Naive thymus-derived CD4-positive, alpha-beta T cell (primary cell): ENCODE results near the gene RPS6KB1. TPM values are rescaled to one million over a fixed set of nuclear protein-coding genes. Genes with fewer than 3 reads are reported as not detected.
A peak's percentile ranks its signal among the peaks of the same experiment; 100 is the strongest.

Source experiments
- ATAC-seq: fragments of 150-1000 bp; cut with Tn5 transposase; 2 replicates; pipeline ENCODE4 v1.10.0; 2021; ENCODE audit warnings: mild to moderate bottlenecking, moderate library complexity
- CTCF ChIA-PET: fragments of 350-600 bp; sonication (Branson Sonifier 250); formaldehyde crosslinking; loops from one replicate; lab custom pipeline; 2021; ENCODE audit warnings: antibody characterized with exemption; lab: Charles Lee
- POLR2A ChIA-PET: fragments of 350-600 bp; sonication (Branson Sonifier 250); formaldehyde crosslinking; loops from one replicate; lab custom pipeline; 2021; ENCODE audit warnings: antibody characterized with exemption, inconsistent platforms; lab: Charles Lee
- DNase-seq, 9 donors: peaks; one replicate each; pipeline versions ENCODE4 v3.0.0 to v3.0.0-alpha.2; 2020 to 2022; ENCODE audit warnings: mixed read lengths in 1 of 9
- H3K27ac ChIP-seq: one replicate; pipeline ENCODE4 v1.7.0; 2013; ENCODE audit warnings: mild to moderate bottlenecking, low read depth, low read length, moderate library complexity
- H3K27me3 ChIP-seq, 2 donors: one replicate each; pipeline ENCODE4 v1.7.0; 2013; ENCODE audit warnings: low read length in 2 of 2, mild to moderate bottlenecking in 2 of 2, moderate library complexity in 2 of 2; ENCODE audit not compliant: control insufficient read depth in 2 of 2, insufficient read depth in 2 of 2
- H3K36me3 ChIP-seq, 3 experiments: 1 replicate in 2 of 3; 2 replicates in 1 of 3; pipeline ENCODE4 v1.7.0; 2013; ENCODE audit warnings: low read length in 3 of 3, mild to moderate bottlenecking in 3 of 3, moderate library complexity in 1 of 3; ENCODE audit not compliant: insufficient read depth in 3 of 3, control insufficient read depth in 2 of 3
- H3K4me1 ChIP-seq, 2 donors: one replicate each; pipeline ENCODE4 v1.7.0; 2013; ENCODE audit warnings: low read length in 2 of 2, mild to moderate bottlenecking in 2 of 2, moderate library complexity in 1 of 2; ENCODE audit not compliant: control insufficient read depth in 2 of 2, insufficient read depth in 2 of 2
- H3K4me3 ChIP-seq: 2 replicates; pipeline ENCODE4 v1.7.0; 2013; ENCODE audit warnings: mild to moderate bottlenecking, low read length
- H3K9me3 ChIP-seq, 3 experiments: 1 replicate in 2 of 3; 2 replicates in 1 of 3; pipeline ENCODE4 v1.7.0; 2013; ENCODE audit warnings: low read length in 3 of 3; ENCODE audit not compliant: control insufficient read depth in 2 of 3
- H3K27ac Mint-ChIP-seq, 9 donors: one replicate each; pipeline ENCODE4 v1.8.0; 2020 to 2022; ENCODE audit warnings: mixed read lengths in 9 of 9, mild to moderate bottlenecking in 8 of 9, moderate library complexity in 5 of 9, inconsistent platforms in 2 of 9
- H3K27me3 Mint-ChIP-seq, 5 donors: one replicate each; pipeline ENCODE4 v1.8.0; 2021 to 2022; ENCODE audit warnings: mixed read lengths in 5 of 5, mild to moderate bottlenecking in 1 of 5
- H3K36me3 Mint-ChIP-seq, 5 donors: one replicate each; pipeline ENCODE4 v1.8.0; 2020 to 2022; ENCODE audit warnings: mixed read lengths in 5 of 5, mild to moderate bottlenecking in 3 of 5, inconsistent platforms in 1 of 5
- H3K4me1 Mint-ChIP-seq, 7 donors: one replicate each; pipeline ENCODE4 v1.8.0; 2020 to 2022; ENCODE audit warnings: mixed read lengths in 7 of 7, mild to moderate bottlenecking in 3 of 7, inconsistent platforms in 1 of 7
- H3K4me3 Mint-ChIP-seq, 10 donors: one replicate each; pipeline ENCODE4 v1.8.0; 2020 to 2022; ENCODE audit warnings: mild to moderate bottlenecking in 10 of 10, mixed read lengths in 10 of 10, moderate library complexity in 6 of 10, inconsistent platforms in 2 of 10
- H3K9me3 Mint-ChIP-seq, 11 donors: one replicate each; pipeline ENCODE4 v1.8.0; 2020 to 2022; ENCODE audit warnings: mixed read lengths in 11 of 11, mild to moderate bottlenecking in 4 of 11, inconsistent platforms in 1 of 11, moderate library complexity in 1 of 11
- intact Hi-C, 2 donors: fragments of 100-400 bp; cut with micrococcal nuclease; formaldehyde crosslinking; loops; one replicate each; pipeline ENCODE4 v1.15.1; 2023
- polyA plus RNA-seq, 2 donors: library from polyadenylated mRNA; unstranded; fragments of 300-500 nt; fragmentation: Illumina TruSeq; gene quantifications; one replicate each; pipeline ENCODE4 v1.2.3, GENCODE V29; 2021
- total RNA-seq, 6 experiments: library from RNA in 5 of 6; stranded (reverse) in 5 of 6; gene quantifications; 1 replicate in 5 of 6; 2 replicates in 1 of 6; pipeline ENCODE4 v1.2.3 and lab custom pipeline; 2021 to 2026

Gene RPS6KB1
- total RNA-seq (100 to 1,000 TPM in 1 of 5 experiments, 10 to 100 TPM in 4; 62.0 to 107 (median 71.5) TPM), polyA plus RNA-seq (10 to 100 TPM; 27.3 to 34.3 TPM), total RNA-seq (lab: John Stamatoyannopoulos, UW) (96.2 reads per million, percentile 84 among the genes with 10 or more reads in this experiment)

DNA sequence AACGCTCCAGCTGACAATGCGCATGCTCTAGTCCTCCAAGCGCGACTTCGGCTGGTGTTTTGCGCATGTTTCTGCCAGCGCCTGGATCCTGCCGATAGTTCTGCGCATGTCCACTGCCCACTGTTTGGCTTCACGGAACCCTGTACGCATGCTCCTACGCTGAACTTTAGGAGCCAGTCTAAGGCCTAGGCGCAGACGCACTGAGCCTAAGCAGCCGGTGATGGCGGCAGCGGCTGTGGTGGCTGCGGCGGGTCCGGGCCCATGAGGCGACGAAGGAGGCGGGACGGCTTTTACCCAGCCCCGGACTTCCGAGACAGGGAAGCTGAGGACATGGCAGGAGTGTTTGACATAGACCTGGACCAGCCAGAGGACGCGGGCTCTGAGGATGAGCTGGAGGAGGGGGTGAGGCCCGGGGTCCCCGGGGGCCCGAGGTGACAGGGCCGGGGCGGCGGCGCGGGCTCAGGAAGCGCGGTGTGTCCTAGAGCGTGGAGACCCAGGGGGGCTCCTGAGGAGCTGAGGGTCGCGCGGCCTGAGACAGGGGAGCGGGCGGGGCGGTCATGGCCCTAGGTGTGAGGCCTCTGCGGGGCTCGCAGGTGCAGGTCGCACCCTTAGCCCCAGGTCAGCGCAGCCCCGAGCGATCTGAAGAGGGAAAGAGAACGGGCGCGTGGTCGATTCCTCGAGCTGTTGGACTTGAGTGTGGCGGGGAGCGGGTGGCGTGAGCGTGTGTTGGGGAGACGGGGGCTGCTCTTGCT lies at the start of gene RPS6KB1, which contains the start of gene TUBD1:
Gene RPS6KB1 (plus strand): TSS at position 198 of the 752 bp plus-strand sequence. CDS start 64 bp downstream, at position 262.
Gene TUBD1 (minus strand): TSS at position 20 of the 752 bp plus-strand sequence. CDS start 1,941 bp downstream, outside the sequence.
- ATAC-seq (peak; percentile 96), DNase-seq (peak; percentile 87 to 99 (median 98))
- CTCF ChIA-PET = interaction anchor here (0.7 to 1.2 kb wide), 2 partner anchors 22 to 69 kb away, joined by 3 to 4 read pairs; no protein-coding TSS in a partner anchor
- Histone ChIP-seq H3K4me3 (peak within 1 kb of the TSS; percentile 74), H3K36me3 (peaks cover 0 to 13% (median 0%) of the 10 kb centered on the region in 3 experiments), H3K27ac (peak within 1 kb of the TSS; percentile 93), H3K4me1 (peaks cover 13 to 23% of the 10 kb centered on the region in 2 donors), H3K9me3 (no peaks in the 10 kb centered on the region), H3K27me3 (no peaks in the 10 kb centered on the region)
- Mint-ChIP-seq H3K9me3 (peaks cover 0 to 5% (median 0%) of the 10 kb centered on the region in 11 donors), H3K4me3 (peak within 1 kb of the TSS; percentile 97 to 100 (median 99)), H3K36me3 (peaks cover 8 to 17% (median 13%) of the 10 kb centered on the region in 5 donors), H3K27ac (peak within 1 kb of the TSS; percentile 98 to 100 (median 100)), H3K27me3 (peaks cover 0 to 4% (median 0%) of the 10 kb centered on the region in 5 donors), H3K4me1 (peaks cover 43 to 83% (median 67%) of the 10 kb centered on the region in 7 donors)
- POLR2A ChIA-PET = interaction anchor here (0.6 to 3.0 kb wide), 22 partner anchors 8 to 734 kb away, joined by 3 to 20 read pairs (median 3); partner anchors contain the start of genes PTRH2, RNFT1 and VMP1
- intact Hi-C loops = loop anchor here (1.0 to 2.0 kb wide), 13 partner anchors 48 to 1376 kb away; partner anchors contain the start of genes CLTC (in 2 of the 2), PTRH2 (in 2 of the 2), RNFT1 (in 2 of the 2) and VMP1 (in 2 of the 2)

DNA sequence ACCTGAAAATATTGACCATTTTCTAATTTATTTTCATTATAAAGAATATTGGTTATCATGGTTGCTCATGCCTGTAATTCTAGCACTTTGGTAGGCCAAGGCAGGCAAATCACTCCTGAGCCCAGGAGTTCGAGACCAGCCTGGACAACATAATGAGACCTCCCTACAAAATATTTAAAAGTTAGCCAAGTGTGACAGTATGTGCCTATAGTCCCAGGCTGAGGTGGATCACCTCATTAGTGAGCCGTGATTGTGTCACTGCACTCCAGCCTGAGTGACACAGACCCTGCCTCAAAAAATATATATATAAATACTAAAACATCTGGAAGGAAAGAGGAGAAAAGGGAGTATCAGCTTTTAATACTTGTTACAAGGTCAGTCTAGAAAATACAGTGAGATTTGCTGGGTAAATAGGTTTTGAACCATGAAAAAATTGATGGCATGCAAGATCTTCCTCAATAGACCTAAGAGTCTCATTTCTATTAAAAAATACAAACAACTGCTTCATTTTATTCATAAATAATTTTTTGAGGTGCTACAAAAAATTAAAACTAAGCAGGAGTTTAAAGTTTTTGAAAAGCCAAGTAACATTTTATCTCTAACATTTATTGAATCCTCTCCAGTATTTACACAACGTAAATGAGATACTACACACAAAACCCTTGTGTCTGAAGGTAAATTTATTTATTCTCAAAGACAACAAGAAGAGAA lies 47.9 kb upstream of the RPS6KB1 start:
- H3K9me3 Mint-ChIP-seq = no peaks in the 10 kb centered on the region
- no peaks in the 10 kb centered on the region for H3K9me3 ChIP-seq
- H3K27me3 Mint-ChIP-seq = peaks cover 0 to 9% (median 0%) of the 10 kb centered on the region in 5 donors
- H3K4me3 ChIP-seq = no peak overlapping the region
- H3K27ac ChIP-seq = peak overlapping the region; percentile 60
- peak overlapping the region; percentile 20 to 91 (median 71) for H3K27ac Mint-ChIP-seq
- H3K36me3 ChIP-seq = no peaks in the 10 kb centered on the region
- CTCF ChIA-PET = no interaction called here
- DNase-seq (no peak), ATAC-seq (no peak)
- no peaks in the 10 kb centered on the region for H3K27me3 ChIP-seq
- H3K4me1 ChIP-seq = peaks cover 16 to 19% of the 10 kb centered on the region in 2 donors
- POLR2A ChIA-PET = no interaction called here
- intact Hi-C loops = loop anchor here (2.0 to 5.0 kb wide), 4 partner anchors 18 to 1513 kb away; partner anchors contain the start of genes PTRH2 (in 1 of the 2), RPS6KB1 (in 1 of the 2), TUBD1 (in 1 of the 2) and VMP1 (in 1 of the 2)
- H3K4me1 Mint-ChIP-seq = peaks cover 39 to 75% (median 64%) of the 10 kb centered on the region in 7 donors
- H3K4me3 Mint-ChIP-seq = peak overlapping the region in 2 of 10 donors; percentile 2 to 58
- H3K36me3 Mint-ChIP-seq = peaks cover 0 to 31% (median 22%) of the 10 kb centered on the region in 5 donors

DNA sequence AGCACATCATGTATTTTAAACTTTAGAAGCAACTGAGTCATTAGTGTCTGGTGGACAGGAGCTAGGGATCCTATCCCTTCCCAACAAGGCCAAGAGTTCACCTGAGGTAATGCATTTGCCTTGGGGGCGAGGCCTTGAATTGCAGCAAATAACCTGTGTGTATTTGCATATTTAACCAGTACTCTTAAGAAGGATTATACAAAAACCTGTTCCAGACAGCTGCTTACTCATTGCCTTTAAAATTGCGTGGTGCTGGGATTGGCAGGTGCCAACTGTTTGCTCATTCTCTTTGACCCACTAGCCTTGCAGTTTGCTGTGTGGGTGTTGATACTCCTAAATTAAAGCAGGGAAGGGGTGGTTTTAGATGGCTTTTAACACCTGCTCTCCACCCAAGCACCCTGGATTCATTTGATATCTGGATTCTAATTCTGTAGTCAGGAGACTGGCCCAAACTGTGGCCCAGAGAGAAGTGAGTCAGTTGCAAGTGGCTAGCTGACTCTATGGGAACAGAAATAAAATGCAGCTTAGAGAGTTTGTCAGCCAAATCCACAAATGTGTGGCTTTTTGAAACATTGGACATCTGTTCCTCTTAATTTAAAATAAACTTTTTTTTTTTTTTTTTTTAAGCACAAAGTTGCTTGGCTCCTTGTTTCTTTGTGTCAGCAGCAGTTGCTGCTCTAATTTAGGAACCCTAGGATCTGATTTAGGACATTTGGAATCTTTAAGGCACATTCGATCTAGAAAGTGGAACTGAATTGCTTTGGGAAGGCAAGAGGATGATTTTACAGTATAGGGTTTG lies 47.1 kb upstream of the RPS6KB1 start:
- ChIA-PET POLR2A (interaction anchor here (1.1 kb wide), 1 partner anchor 8 kb away, joined by 3 read pairs; no protein-coding TSS in a partner anchor), CTCF (no interaction called here)
- peaks cover 0 to 6% (median 0%) of the 10 kb centered on the region in 5 donors for H3K27me3 Mint-ChIP-seq
- Histone ChIP-seq H3K4me3 (no peak overlapping the region), H3K4me1 (peaks cover 16 to 19% of the 10 kb centered on the region in 2 donors), H3K36me3 (no peaks in the 10 kb centered on the region), H3K27ac (peak overlapping the region; percentile 60), H3K9me3 (no peaks in the 10 kb centered on the region), H3K27me3 (no peaks in the 10 kb centered on the region)
- ATAC-seq = peak; percentile 22
- H3K4me3 Mint-ChIP-seq = peak overlapping the region in 6 of 10 donors; percentile 17 to 76 (median 32)
- H3K4me1 Mint-ChIP-seq = peaks cover 31 to 68% (median 57%) of the 10 kb centered on the region in 7 donors
- H3K9me3 Mint-ChIP-seq = no peaks in the 10 kb centered on the region
- peaks cover 0 to 24% (median 15%) of the 10 kb centered on the region in 5 donors for H3K36me3 Mint-ChIP-seq
- H3K27ac Mint-ChIP-seq = peak overlapping the region; percentile 46 to 91 (median 71)
- DNase-seq = no peak
- intact Hi-C loops = loop anchor here (1.0 to 5.0 kb wide), 4 partner anchors 19 to 138 kb away; partner anchors contain the start of genes PTRH2 (in 1 of the 2), RPS6KB1 (in 1 of the 2), TUBD1 (in 1 of the 2) and VMP1 (in 1 of the 2)

DNA sequence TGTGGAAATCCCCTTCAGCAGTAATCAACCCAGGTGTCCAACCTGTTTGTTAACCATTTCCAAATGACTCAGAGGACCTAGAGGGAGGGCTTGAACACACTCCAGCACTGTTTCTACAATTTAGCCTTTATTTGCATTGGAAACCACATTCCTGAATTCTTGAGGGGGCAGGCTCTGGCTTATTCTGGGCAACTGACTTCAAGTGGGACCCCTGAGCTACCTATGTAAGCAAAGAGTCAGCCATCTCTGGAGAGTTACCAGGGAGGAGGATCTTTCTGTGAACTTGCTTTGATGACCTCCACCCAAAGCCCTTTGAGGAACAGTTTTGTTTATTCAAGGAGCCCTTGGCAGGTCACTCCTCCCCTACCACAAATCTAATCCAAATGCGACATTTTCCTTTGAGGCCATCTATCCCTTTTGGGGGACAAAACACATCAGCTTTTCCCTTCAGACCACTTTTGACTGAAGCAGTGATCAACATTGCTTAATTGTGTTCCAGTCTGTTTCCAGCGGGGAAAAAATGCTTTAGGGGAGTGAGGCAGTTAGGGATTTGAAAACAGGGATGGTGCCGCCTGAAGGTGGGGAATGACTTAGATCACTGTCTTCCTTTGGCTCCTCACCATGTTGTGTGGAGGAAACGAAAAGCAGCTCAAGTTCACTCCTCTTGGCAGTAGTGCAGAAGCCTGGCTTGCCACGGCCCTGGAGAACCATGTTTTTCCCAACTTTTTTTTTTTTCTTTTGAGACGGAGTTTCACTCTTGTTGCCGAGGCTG lies 46.3 kb upstream of the RPS6KB1 start:
- H3K4me3 Mint-ChIP-seq = peak overlapping the region in 6 of 10 donors; percentile 4 to 76 (median 25)
- H3K27me3 Mint-ChIP-seq = peaks cover 0 to 3% (median 0%) of the 10 kb centered on the region in 5 donors

DNA sequence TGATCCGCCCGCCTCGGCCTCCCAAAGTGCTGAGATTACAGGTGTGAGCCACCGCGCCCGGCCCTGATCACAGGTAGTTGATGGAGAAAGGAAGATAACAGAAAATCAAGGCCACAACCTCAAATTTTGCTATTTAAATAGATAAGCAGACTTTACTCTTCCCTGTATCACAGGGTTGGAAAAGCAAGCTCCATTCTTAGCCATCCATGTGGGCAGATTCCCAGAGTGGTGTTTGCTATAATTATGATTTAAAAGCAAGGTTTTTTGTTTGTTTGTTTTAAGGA lies 44.6 kb upstream of the RPS6KB1 start:
- Mint-ChIP-seq H3K27ac (peak overlapping the region in 3 of 9 donors; percentile 61 to 91 (median 85)), H3K36me3 (peaks cover 0 to 4% (median 1%) of the 10 kb centered on the region in 5 donors), H3K4me3 (peak overlapping the region in 1 of 10 donors; percentile 65), H3K27me3 (no peaks in the 10 kb centered on the region), H3K4me1 (peaks cover 38 to 69% (median 52%) of the 10 kb centered on the region in 7 donors), H3K9me3 (no peaks in the 10 kb centered on the region)
- intact Hi-C loops = loop anchor here in 1 of 2 donors (5.0 kb wide), 1 partner anchor 141 kb away; the partner anchor contains the start of genes PTRH2 and VMP1
- no peak for ATAC-seq
- no peak for DNase-seq
- H3K4me1 ChIP-seq = peaks cover 14 to 33% of the 10 kb centered on the region in 2 donors
- POLR2A ChIA-PET = interaction anchor here (0.6 to 1.6 kb wide), 5 partner anchors 9 to 50 kb away, joined by 3 to 13 read pairs (median 4); no protein-coding TSS in a partner anchor
- no peak overlapping the region for H3K27ac ChIP-seq
- H3K27me3 ChIP-seq = no peaks in the 10 kb centered on the region
- H3K4me3 ChIP-seq = no peak overlapping the region
- H3K36me3 ChIP-seq = no peaks in the 10 kb centered on the region
- CTCF ChIA-PET = no interaction called here
- H3K9me3 ChIP-seq = no peaks in the 10 kb centered on the region

More for the DNA sequence above, 46.3 kb upstream of the RPS6KB1 start:
- Mint-ChIP-seq H3K9me3 (no peaks in the 10 kb centered on the region), H3K27ac (peak overlapping the region in 8 of 9 donors; percentile 7 to 91 (median 65)), H3K4me1 (peaks cover 23 to 65% (median 49%) of the 10 kb centered on the region in 7 donors), H3K36me3 (peaks cover 0 to 16% (median 9%) of the 10 kb centered on the region in 5 donors)
- no peaks in the 10 kb centered on the region for H3K36me3 ChIP-seq
- DNase-seq (peak in 1 of 9 donors; percentile 34), ATAC-seq (peak; percentile 58)
- intact Hi-C loops = loop anchor here in 1 of 2 donors (1.0 to 5.0 kb wide), 2 partner anchors 60 to 139 kb away; partner anchors contain the start of genes PTRH2 and VMP1
- peak overlapping the region; percentile 60 for H3K27ac ChIP-seq
- peaks cover 16 to 19% of the 10 kb centered on the region in 2 donors for H3K4me1 ChIP-seq
- no peaks in the 10 kb centered on the region for H3K9me3 ChIP-seq
- no peaks in the 10 kb centered on the region for H3K27me3 ChIP-seq
- CTCF ChIA-PET = interaction anchor here (1.3 kb wide), 1 partner anchor 93 kb away, joined by 4 read pairs; no protein-coding TSS in a partner anchor
- no peak overlapping the region for H3K4me3 ChIP-seq
- POLR2A ChIA-PET = interaction anchor here (0.6 to 1.1 kb wide), 2 partner anchors 9 to 15 kb away, joined by 3 to 4 read pairs; no protein-coding TSS in a partner anchor
